GM19238 (cell line): Measurements from ENCODE around the gene PTPRM.

Source experiments
- DNase-seq: peaks from one replicate; pipeline ENCODE4 v3.0.0; 2011; ENCODE audit warnings: low spot score; ENCODE audit not compliant: insufficient read length

The PTPRM gene

GRCh38 chr18:7567474-7568425 is 634 bp downstream of the PTPRM start:
- no peak for DNase-seq

- no peak for DNase-seq
These were observed 1.3 kb downstream of the PTPRM start for GRCh38 chr18:7568426-7568825.

- DNase-seq, result no peak
These were observed 4.5 kb downstream of the PTPRM start for GRCh38 chr18:7571626-7572025.

- no peak for DNase-seq
These were observed 5.7 kb downstream of the PTPRM start for GRCh38 chr18:7572822-7573221.

GRCh38 chr18:7575465-7576028 is 8.4 kb downstream of the PTPRM start:
- no peak for DNase-seq

- DNase-seq, result no peak
These were observed 9.0 kb downstream of the PTPRM start for GRCh38 chr18:7576077-7576476.

- DNase-seq, result no peak
These were observed 9.6 kb downstream of the PTPRM start for GRCh38 chr18:7576685-7577084.

DNA sequence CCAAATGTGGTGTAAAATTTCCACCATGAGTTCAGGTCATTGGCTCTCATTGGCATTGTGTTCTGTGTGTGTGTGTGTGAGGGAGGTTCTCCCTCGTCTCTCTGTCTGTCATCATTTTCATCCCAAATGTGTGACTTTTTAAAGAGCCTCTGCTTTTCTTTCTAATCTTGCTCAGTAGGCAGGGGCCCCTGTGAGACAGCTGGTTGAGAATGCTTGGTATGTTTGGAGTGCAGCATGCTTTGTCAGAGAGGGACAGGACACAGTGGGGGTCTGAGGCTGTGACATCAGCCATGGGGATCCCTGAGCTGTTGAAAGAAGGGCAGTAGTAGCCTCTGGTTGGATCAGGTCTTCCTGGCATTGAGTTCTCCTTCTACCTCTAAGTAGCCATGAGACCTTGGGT is 10.6 kb downstream of the PTPRM start:
- no peak for DNase-seq

- no peak for DNase-seq
These were observed 12.2 kb downstream of the PTPRM start for GRCh38 chr18:7579176-7579917.

GRCh38 chr18:7579918-7580542 is 12.9 kb downstream of the PTPRM start:
- DNase-seq, result no peak

DNA sequence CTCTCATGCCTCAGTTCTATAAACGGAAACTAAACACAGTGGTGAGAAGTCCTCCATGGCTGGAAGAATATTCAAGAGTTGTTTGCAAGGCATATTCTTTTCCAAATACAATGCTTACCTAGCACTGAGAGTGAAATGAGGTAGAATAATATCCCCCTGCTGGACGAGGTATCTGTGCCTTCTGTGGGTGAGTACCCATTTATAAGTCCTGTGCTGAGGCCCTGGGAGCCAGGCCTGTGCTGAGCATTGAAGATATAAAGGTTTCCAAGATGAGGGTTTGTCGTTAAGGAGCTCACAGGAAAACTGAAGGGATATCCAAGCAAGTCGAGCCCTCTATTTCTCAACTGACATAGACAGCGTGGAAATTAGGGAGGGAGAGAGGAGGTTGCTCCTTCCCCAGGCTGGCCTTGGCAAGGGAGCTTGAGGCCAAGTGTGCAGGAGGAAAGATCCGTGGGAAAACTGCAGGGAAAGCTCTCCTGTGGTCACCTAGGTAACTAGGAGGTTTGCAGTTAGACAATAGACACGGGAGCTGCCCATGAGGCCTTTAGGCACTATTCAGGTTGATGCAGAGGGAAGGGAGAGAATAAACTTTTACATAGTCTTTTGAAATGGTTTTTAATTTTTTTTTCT is 17.6 kb downstream of the PTPRM start:
- DNase-seq, result no peak

DNA sequence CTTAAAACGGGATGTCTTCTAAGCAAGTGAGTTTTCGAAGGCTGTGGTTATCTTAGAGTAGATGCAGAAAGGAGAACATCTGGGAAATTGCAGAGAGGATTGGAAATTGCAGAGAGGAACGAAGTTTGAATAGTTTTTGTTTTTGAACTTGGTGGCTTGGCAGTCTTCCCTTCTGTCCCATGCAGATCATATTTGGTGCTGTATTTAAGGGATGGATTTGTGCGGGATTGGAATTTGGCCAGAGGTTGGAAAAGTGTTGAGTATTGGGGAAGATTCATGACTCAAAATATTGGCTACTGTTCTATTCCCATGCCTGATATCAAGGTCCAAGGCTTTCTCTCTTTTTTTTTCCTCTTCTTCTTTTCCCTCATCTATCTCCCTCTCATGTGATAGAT is 18.2 kb downstream of the PTPRM start:
- no peak for DNase-seq

DNA sequence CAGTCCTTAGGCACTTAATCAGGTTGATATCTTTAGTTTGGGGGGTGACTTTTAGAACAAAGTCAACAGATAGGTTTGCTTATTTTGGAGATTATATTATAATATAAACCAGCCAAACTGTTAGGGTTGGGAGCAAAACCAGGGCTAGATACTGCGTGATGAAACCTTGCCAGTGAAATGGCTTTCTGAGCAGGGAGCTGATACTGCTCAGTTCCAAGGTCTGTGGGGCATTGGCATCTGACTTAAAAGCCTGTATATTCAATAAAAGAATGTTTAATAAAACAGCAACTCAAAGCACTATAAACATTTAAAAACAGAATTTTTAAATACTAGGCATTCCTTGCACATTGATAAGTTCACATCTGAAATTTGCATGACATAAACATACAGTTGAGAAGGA is 19.3 kb downstream of the PTPRM start:
- no peak for DNase-seq

DNA sequence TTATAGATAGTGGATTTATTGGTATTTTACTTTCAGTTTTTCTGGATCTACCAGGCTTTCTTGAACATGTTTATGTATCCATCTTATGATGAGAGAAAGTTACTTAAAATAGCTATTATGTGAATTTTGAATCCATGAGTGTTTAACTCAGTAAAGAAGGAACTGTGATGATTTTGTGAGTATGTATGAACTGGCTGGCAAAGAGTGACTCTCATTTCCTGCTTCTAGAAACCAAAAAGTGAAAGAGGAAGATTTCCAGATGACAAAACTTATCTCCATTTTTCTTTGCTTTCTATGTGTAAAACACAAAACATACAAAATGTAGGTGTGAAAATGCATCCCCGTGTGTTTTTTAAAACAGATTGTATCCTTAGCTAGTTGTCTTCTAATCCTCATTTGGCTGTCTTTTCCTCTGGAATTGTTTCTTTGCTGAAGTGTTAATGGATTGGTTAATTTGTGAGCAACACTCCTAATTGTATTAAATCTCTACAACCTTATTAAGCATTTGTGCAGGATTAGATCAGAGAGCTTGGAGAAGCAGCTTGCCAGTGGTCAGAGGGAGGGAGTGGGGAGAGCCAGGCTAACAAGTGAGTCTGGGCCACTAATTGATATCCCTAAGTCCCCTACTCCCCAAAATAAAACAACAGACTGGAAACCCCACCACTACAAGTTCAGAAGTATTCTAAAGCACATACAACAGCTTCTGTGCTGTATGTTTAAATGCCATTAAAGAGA is 23.9 kb downstream of the PTPRM start:
- no peak for DNase-seq

GRCh38 chr18:7592305-7593071 is 25.4 kb downstream of the PTPRM start:
- no peak for DNase-seq

DNA sequence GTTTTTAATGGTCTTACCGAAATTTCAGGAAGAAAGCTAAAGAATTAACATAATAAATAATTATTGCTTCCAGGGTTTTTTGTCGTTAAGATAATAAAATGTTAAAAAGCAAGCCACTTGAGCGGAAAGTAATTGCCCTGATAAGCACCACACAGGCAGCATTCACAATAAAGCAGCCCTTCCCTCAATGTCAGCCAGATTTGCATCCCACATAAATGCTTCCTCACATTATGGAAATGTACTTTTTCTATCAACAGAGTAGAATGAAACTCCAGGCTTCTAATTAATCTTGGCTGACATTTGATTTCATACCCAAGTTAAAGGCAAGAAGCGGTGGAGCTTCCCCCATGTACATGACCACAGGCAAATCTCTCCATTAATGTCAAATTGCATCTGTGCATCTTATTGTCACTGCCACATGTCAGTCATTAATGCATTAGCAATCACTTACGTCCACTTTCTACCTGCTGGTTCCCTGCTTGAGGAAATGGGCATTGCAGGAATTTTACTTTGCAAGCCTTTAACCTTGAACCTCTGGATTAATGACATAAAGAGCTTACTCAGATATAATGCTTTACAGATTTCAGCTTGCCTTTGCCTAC is 26.2 kb downstream of the PTPRM start:
- no peak for DNase-seq

DNA sequence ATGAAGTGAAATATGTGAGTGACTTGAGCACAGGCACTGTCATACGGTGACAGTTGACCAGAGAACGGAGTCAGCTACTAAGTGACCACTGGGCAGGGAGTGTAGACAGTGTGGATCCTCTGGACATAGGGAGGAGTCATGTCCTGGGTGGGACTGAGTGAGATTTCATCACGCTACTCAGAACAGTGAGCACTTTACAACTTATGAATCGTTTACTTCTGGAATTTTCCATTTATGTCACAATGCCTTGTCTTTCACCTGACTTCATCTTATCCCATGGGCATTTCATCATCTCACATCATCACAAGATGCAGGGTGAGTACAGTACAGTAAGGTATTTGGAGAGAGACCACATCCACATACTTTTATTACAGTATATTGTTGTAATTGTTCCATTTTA is 29.0 kb downstream of the PTPRM start:
- DNase-seq, result no peak

GRCh38 chr18:7597500-7597899 is 30.4 kb downstream of the PTPRM start:
- DNase-seq, result no peak
